H1 (cell line): ENCODE data around the gene TLR10.
A peak's percentile ranks its signal among the peaks of the same experiment; 100 is the strongest.

ENCODE experiments used
- KDM1A ChIP-seq: fragments of 200-600, 300-600 bp; sonication (generic); IDR thresholded peaks from 2 replicates; pipeline ENCODE4 v1.7.1; 2016; ENCODE audit warnings: mild to moderate bottlenecking, low read length, borderline replicate concordance
- NRF1 ChIP-seq: IDR thresholded peaks from 2 replicates; pipeline ENCODE4 v1.6.1; 2011; ENCODE audit warnings: mild to moderate bottlenecking, low read depth, low read length, improper control_type of control experiment
- POLR2A ChIP-seq, 2 experiments: IDR thresholded peaks; 1 replicate in 1 of 2; 2 replicates in 1 of 2; pipeline ENCODE4 v1.6.1; 2011; ENCODE audit warnings: low read depth in 2 of 2, low read length in 2 of 2, mild to moderate bottlenecking in 2 of 2; ENCODE audit errors: control extremely low read depth in 1 of 2
- POLR2AphosphoS5 ChIP-seq: IDR thresholded peaks from 2 replicates; pipeline ENCODE4 v1.6.1; 2011; ENCODE audit warnings: low read depth, low read length
- TF ChIP-seq, protein P1 (sequence below), 3 experiments: IDR thresholded peaks; 1 replicate in 2 of 3; 2 replicates in 1 of 3; pipeline versions ENCODE4 v1.5.1 to v1.6.1; 2011; ENCODE audit warnings: low read length in 3 of 3, mild to moderate bottlenecking in 3 of 3, inconsistent platforms in 2 of 3, low read depth in 1 of 3, moderate library complexity in 1 of 3; ENCODE audit not compliant: insufficient read depth in 1 of 3; ENCODE audit errors: control extremely low read depth in 1 of 3

DNA sequence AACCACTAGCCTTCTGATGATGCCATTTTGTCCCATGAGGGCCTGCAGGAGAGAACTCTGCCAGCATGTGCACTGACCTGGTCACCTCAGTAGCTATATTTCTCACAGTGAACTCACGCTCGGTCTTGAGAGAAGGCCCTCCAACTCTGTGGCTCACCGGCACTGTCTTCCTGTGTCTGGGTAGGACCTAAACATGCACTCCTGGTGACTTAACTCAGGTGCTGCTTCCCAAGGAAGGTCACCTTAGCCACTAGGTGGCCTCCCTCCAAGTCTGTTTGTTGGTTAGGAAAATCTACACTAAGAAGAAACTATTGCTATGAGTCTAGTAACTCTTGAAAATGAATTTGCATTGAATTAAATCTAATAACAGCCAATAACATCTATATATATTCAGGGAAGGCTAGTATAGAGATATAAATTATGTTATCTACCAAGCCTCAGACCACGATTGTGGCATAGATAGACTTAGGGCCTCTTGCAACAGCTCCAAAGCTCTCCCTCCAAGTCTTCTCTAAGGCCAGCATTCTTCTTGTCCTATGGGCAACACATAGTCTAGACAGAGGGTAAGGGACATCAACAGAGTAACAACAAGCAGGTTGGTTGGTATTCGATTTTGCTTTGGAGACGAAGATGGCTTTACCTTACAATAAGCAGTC, 24.7 kb downstream of the TLR10 start:
- TF ChIP-seq, protein P1, sequence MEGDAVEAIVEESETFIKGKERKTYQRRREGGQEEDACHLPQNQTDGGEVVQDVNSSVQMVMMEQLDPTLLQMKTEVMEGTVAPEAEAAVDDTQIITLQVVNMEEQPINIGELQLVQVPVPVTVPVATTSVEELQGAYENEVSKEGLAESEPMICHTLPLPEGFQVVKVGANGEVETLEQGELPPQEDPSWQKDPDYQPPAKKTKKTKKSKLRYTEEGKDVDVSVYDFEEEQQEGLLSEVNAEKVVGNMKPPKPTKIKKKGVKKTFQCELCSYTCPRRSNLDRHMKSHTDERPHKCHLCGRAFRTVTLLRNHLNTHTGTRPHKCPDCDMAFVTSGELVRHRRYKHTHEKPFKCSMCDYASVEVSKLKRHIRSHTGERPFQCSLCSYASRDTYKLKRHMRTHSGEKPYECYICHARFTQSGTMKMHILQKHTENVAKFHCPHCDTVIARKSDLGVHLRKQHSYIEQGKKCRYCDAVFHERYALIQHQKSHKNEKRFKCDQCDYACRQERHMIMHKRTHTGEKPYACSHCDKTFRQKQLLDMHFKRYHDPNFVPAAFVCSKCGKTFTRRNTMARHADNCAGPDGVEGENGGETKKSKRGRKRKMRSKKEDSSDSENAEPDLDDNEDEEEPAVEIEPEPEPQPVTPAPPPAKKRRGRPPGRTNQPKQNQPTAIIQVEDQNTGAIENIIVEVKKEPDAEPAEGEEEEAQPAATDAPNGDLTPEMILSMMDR (IDR thresholded peaks at IDR 0.05; ENCODE audit: control extremely low read depth in 1 of 3, insufficient read depth in 1 of 3, low read depth in 1 of 3, low read length in 3 of 3) = peak; percentile 22 to 70 (median 50)
- no peak for TF ChIP-seq POLR2A (IDR thresholded peaks at IDR 0.05; ENCODE audit: control extremely low read depth in 1 of 2, low read depth in 2 of 2, low read length in 2 of 2)
- no peak for TF ChIP-seq NRF1
- no peak for TF ChIP-seq POLR2AphosphoS5
- TF ChIP-seq KDM1A = no peak
